ENCODE data around the gene RAC3. TPM values are rescaled to one million over a fixed set of nuclear protein-coding genes. Genes with fewer than 3 reads are reported as not detected.

RAC3 gene
- total and polyA plus RNA-seq, 2 of the 8 experiments (the other 6 are each of a cell fraction or from before 2014, with no cell fraction given), result 177 to 299 TPM

DNA sequence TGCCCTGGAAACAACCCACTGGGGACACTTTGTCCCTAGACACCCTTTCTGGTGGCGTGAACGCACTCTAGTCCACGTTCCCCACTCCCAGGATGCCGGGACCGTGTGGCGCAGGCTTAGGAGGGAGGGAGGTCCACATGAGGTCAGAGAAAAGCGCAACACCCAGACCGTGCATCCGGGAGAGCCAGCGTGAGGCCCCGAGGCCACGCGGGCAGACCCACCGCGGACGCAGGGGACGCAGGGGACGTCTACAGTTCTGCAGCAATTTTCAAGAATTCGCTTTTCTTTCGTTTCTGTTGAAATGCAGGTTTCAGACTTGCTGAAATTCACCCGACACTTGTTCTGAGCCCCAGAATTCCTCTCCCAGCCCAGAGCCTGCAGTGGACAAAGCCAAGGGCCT, 15.4 kb downstream of the RAC3 start:
- H2BK120ac ChIP-seq (replicated peaks; ENCODE audit: low read depth, low read length), result no peak overlapping the region
- no peak overlapping the region for H2AFZ ChIP-seq (ENCODE audit: low read length)
- no peak overlapping the region for H3K9ac ChIP-seq (replicated peaks in 1 of 4; ENCODE audit: extremely low read depth in 1 of 4, low read depth in 3 of 4, low read length in 3 of 4)
- no peaks in the 10 kb centered on the region for H3K9me3 ChIP-seq (ENCODE audit: insufficient read depth in 2 of 2, low read depth in 1 of 2, low read length in 1 of 2)
- H4K91ac ChIP-seq (replicated peaks; ENCODE audit: insufficient read length, low read length), result no peak overlapping the region
- no peak overlapping the region for H2BK20ac ChIP-seq (ENCODE audit: low read length)
- no peak overlapping the region for H3K27ac ChIP-seq (ENCODE audit: low read depth, low read length)
- 92% methylated on average over 21 of the region's 21 CpGs; no CpG with 5 or more reads in 1 of the 2 experiments for WGBS, 2 experiments (ENCODE audit: extremely low coverage in 1 of 2, insufficient coverage in 1 of 2, insufficient read length in 1 of 2, insufficient replicate concordance in 2 of 2, low coverage in 1 of 2, low lambda C conversion rate in 2 of 2, missing lambda C conversion rate in 1 of 2)
- no peak overlapping the region for H2AK5ac ChIP-seq (ENCODE audit: low read depth, low read length)
- peaks cover 0 to 4% (median 0%) of the 10 kb centered on the region in 4 experiments; a peak in 1 of 7 replicates for H3K27me3 ChIP-seq (replicated peaks in 1 of 4; ENCODE audit: control insufficient read depth in 3 of 4, extremely low read depth in 1 of 4, insufficient read depth in 3 of 4, low read length in 3 of 4)
- FAIRE-seq, result no peak
- peaks cover 0 to 8% (median 2%) of the 10 kb centered on the region in 4 experiments; a peak in 3 of 8 replicates for H3K36me3 ChIP-seq (ENCODE audit: control insufficient read depth in 2 of 4, insufficient read depth in 4 of 4, low read length in 3 of 4)
- no peaks in the 10 kb centered on the region; the same call in 1 of the 2 replicates for H3K79me1 ChIP-seq (ENCODE audit: low read depth, low read length)
- no peak overlapping the region for H4K8ac ChIP-seq (ENCODE audit: extremely low read depth, insufficient read depth, low read length)
- H3K23me2 ChIP-seq (ENCODE audit: low read depth, low read length), result peaks cover 3% of the 10 kb centered on the region; the same call in 1 of the 2 replicates
- CTCF ChIA-PET (ENCODE audit: partially characterized antibody), result no interaction called here
- H4K20me1 ChIP-seq (replicated peaks in 1 of 2; ENCODE audit: control insufficient read depth in 1 of 2, insufficient read depth in 2 of 2, low read length in 2 of 2), result peaks cover 0 to 8% of the 10 kb centered on the region in 2 experiments
- no peak overlapping the region for H3K56ac ChIP-seq (replicated peaks; ENCODE audit: insufficient read length, low read depth, low read length)
- H2BK15ac ChIP-seq (ENCODE audit: low read length), result no peak overlapping the region
- POLR2A ChIA-PET (ENCODE audit: partially characterized antibody), result interaction anchor here (0.9 kb wide), 1 partner anchor 9 kb away, joined by 3 read pairs; no protein-coding TSS in a partner anchor
- no peak for DNase-seq (ENCODE audit: low read depth in 1 of 2, low spot score in 2 of 2)
- H3K4me3 ChIP-seq (ENCODE audit: extremely low read depth in 1 of 4, insufficient read depth in 2 of 4, low read depth in 3 of 4, low read length in 4 of 4), result no peak overlapping the region
- H4K5ac ChIP-seq (ENCODE audit: insufficient read length, low read depth, low read length), result no peak overlapping the region
- H3K79me2 ChIP-seq (ENCODE audit: control insufficient read depth in 1 of 2, insufficient read depth in 2 of 2, low read length in 2 of 2), result no peaks in the 10 kb centered on the region
- H3K23ac ChIP-seq (ENCODE audit: insufficient read length), result no peak overlapping the region
- H3K4ac ChIP-seq (replicated peaks; ENCODE audit: insufficient read length, low read depth, low read length), result no peak overlapping the region
- no peak overlapping the region for H2BK5ac ChIP-seq (ENCODE audit: low read depth, low read length)
- H2BK12ac ChIP-seq (ENCODE audit: low read depth, low read length), result no peak overlapping the region
- H3K18ac ChIP-seq (ENCODE audit: extremely low read depth, low read length), result no peak overlapping the region
- H3K4me1 ChIP-seq (replicated peaks in 1 of 4; ENCODE audit: control insufficient read depth in 3 of 4, insufficient read depth in 4 of 4, low read length in 3 of 4), result peaks cover 0 to 19% (median 10%) of the 10 kb centered on the region in 4 experiments; a peak in 5 of 7 replicates
- H3K14ac ChIP-seq (ENCODE audit: insufficient read length), result no peak overlapping the region
- no peak overlapping the region for H3K4me2 ChIP-seq (ENCODE audit: insufficient read depth in 1 of 2, low read depth in 2 of 2, low read length in 2 of 2)
- TF ChIP-seq POU5F1 (IDR thresholded peaks at IDR 0.05; ENCODE audit: low read depth, low read length) (no peak), NRF1 (IDR thresholded peaks at IDR 0.05; ENCODE audit: low read depth, low read length) (no peak), CEBPB (IDR thresholded peaks at IDR 0.05; ENCODE audit: low read depth, low read length) (no peak), BCL11A (IDR thresholded peaks at IDR 0.05; ENCODE audit: low read depth in 2 of 2, low read length in 2 of 2) (no peak), TBP (IDR thresholded peaks at IDR 0.05; ENCODE audit: low read depth, low read length) (no peak), TAF1 (IDR thresholded peaks at IDR 0.05; ENCODE audit: low read depth, low read length) (no peak), CBX8 (IDR thresholded peaks at IDR 0.05; ENCODE audit: borderline replicate concordance, low read depth, low read length) (no peak), JUND (IDR thresholded peaks at IDR 0.05; ENCODE audit: low read length) (no peak), TEAD4 (IDR thresholded peaks at IDR 0.05; ENCODE audit: low read depth, low read length) (no peak), RAD21 (IDR thresholded peaks at IDR 0.05 in 1 of 2, conservative IDR thresholded peaks at IDR 0.05 in 1 of 2; ENCODE audit: low read depth in 2 of 2, low read length in 2 of 2) (no peak), SIN3A (conservative IDR thresholded peaks at IDR 0.05 in 1 of 2, IDR thresholded peaks at IDR 0.05 in 1 of 2; ENCODE audit: low read depth in 1 of 2, low read length in 2 of 2) (no peak), EGR1 (IDR thresholded peaks at IDR 0.05; ENCODE audit: borderline replicate concordance, low read depth, low read length) (no peak), RNF2 (IDR thresholded peaks at IDR 0.05; ENCODE audit: borderline replicate concordance, low read depth, low read length, missing control alignments, poor library complexity, severe bottlenecking) (no peak), KDM5A (IDR thresholded peaks at IDR 0.05; ENCODE audit: low read length) (no peak)

Measured in H1 (cell line).